AG09309 (cell line): Measurements from ENCODE around the gene ZSWIM4.

Source experiments
- DNase-seq: peaks from one replicate; pipeline ENCODE4 v3.0.0-alpha.2; 2010; ENCODE audit warnings: low read depth
- H3K4me3 ChIP-seq: 2 replicates; pipeline ENCODE4 v1.5.1; 2011; ENCODE audit warnings: mild to moderate bottlenecking, low read depth, low read length, moderate library complexity; ENCODE audit not compliant: control insufficient read depth
- CTCF ChIP-seq: IDR thresholded peaks from 2 replicates; pipeline ENCODE4 v1.5.1; 2011; ENCODE audit warnings: mild to moderate bottlenecking, low read depth, low read length, inconsistent platforms; ENCODE audit not compliant: insufficient read depth, control insufficient read depth; ENCODE audit errors: missing control alignments

Gene ZSWIM4

GRCh38 chr19:13835791-13836723 lies 40.8 kb downstream of the ZSWIM4 start:
- H3K4me3 ChIP-seq, result peak overlapping the region; percentile 11
- DNase-seq, result no peak
- no peak for TF ChIP-seq CTCF

GRCh38 chr19:13838435-13839129 lies 43.3 kb downstream of the ZSWIM4 start:
- no peak for TF ChIP-seq CTCF
- peak overlapping the region; percentile 92 for H3K4me3 ChIP-seq

GRCh38 chr19:13839130-13839937 lies 44.1 kb downstream of the ZSWIM4 start:
- no peak for TF ChIP-seq CTCF
- DNase-seq, result no peak
- H3K4me3 ChIP-seq, result peak overlapping the region; percentile 92

More at GRCh38 chr19:13838435-13839129, 43.3 kb downstream of the ZSWIM4 start:
- DNase-seq, result no peak

GRCh38 chr19:13839938-13840304 lies 44.7 kb downstream of the ZSWIM4 start:
- DNase-seq, result no peak
- peak overlapping the region; percentile 92 for H3K4me3 ChIP-seq
- TF ChIP-seq CTCF, result no peak

- DNase-seq, result no peak
- TF ChIP-seq CTCF, result no peak
- H3K4me3 ChIP-seq, result peak overlapping the region; percentile 92
These were observed 45.3 kb downstream of the ZSWIM4 start for GRCh38 chr19:13840305-13841085.
